T1000 (cell line): Measurements from ENCODE around the gene OR2T1.
"Not testable (repeated sequence)": the region's sequence is repeated elsewhere in the genome, so short reads cannot be mapped to it uniquely, and the experiment has no call there.

ENCODE experiments used
- DNase-seq: peaks from one replicate; lab custom pipeline; 2025; ENCODE audit warnings: mixed read lengths; lab: John Stamatoyannopoulos, UW

OR2T1 gene, protein sequence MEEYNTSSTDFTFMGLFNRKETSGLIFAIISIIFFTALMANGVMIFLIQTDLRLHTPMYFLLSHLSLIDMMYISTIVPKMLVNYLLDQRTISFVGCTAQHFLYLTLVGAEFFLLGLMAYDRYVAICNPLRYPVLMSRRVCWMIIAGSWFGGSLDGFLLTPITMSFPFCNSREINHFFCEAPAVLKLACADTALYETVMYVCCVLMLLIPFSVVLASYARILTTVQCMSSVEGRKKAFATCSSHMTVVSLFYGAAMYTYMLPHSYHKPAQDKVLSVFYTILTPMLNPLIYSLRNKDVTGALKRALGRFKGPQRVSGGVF

DNA sequence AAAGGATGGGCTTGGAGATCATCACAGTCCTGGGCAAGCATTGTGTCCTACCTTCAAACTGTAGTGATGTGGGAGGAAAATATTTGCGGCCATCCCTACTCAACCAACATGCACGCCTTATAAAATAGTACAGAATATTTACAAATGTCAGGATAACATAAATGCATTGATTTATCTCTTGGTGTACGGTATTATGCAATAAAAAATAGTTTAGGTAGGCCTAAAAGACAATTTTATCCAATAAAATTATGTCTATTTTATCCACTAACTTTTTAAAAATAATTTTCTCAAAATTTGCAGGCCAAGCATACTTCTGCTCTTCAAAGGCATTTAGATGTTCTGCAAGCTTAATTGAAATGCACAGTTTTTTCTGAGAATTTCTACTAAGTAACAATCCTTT lies at the start of gene OR2T1:
TSS of gene OR2T1 (plus strand) at position 301 of the 400 bp plus-strand sequence. CDS start 3,100 bp downstream, outside the sequence.
- DNase-seq = no peak

DNA sequence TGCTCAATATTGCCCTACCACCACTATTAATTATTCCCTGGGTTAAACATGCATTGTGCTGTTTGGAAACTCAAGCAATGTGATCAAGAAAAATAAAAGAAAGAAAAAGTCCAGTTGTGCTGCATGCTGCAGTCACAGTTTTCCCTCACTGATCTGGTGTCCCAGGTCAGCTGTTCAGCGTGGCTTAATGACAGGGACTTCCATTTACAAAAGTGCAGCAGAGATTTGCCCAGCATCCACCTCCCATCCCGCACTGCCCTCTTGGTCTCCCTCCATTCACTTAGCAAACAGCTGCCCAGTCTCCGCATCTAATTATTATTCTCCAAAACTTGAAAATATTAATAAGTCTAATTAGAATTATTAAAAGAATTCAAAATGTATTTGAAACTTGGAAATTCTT lies 43.4 kb upstream of the OR2T1 start:
- DNase-seq = no peak

DNA sequence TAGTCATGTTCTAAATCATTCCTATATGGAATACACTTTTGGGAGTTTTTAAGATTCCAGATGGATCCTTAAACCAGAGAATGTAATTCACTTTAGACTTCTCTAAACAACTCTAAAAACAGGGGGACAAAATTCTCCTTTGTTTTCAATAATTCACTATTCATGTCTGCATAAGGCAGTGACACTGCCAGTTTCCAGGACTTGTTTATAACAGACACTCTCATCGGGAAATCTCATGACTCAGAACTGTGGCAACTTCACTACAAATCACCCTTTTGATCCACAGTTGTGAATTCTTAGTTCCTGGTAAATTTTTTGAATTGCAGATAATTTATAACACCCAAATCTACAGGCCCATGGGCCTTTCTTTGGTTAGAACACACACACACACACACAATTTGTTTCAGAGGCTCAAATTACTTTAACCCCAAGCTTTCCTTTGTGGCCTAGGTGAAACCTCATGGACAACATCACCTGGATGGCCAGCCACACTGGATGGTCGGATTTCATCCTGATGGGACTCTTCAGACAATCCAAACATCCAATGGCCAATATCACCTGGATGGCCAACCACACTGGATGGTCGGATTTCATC lies 41.6 kb upstream of the OR2T1 start, which contains the start of gene OR2T4:
TSS of gene OR2T4 (plus strand) at position 545 of the 595 bp plus-strand sequence. CDS start at position 545, 0 bp downstream.
- no peak for DNase-seq

DNA sequence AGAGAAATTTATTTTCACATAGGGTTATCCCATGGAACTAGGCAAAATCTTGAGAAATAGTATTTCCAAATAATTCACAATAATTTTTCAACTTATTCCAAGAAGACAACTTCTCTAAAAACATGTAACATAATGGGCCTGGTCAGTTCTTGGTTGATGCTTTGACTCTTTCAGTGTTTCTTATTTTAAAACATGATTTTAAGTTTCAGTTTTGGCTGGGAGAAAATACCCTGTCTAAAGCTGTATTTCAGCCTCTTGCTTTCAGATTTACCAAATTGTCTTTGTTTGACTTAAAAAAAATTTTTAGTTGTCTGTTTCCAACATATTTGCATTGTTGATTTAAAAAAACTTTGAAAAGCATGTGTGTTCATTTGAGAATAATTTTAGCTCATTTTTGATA lies 36.2 kb upstream of the OR2T1 start:
- DNase-seq = no peak

DNA sequence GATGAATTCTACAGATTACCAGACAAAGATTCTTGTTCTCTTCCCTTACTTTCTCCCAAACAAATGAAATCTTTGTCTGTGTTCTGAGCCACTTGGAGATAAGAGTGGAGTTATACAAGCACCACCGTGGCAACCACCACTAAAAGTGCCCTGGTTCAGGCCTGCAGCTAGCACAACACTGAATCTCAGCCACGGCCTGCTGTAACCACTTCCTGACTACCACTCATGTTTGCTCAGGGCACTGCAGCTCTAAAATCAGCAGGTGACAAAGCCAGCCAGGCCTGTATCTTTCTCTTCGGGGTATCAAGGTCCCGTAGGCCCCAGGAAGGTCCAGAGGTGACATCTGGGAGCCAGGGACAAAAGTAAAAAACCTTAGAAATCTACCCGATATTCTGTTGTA lies 30.5 kb upstream of the OR2T1 start:
- no peak for DNase-seq

DNA sequence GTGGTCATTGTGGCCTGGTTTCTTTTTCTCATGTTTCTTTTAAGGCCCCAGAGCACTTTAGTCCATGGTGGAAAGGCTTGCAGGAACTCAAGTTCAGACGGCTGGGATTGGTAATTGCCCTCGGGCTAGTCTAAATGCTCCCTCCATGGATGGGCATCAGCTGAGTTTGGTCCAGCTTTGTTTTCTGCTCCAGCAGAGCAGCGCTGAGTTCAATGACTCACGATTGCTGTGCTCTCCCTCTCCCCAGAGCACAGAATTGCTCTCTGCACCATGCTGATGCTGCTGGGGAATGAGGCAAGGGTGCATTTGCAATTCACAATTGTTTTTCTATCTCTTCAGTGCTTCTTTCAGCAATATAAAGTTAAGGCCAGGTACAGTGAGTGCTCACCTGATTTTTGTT lies 29.1 kb upstream of the OR2T1 start:
- DNase-seq = peak; percentile 16

DNA sequence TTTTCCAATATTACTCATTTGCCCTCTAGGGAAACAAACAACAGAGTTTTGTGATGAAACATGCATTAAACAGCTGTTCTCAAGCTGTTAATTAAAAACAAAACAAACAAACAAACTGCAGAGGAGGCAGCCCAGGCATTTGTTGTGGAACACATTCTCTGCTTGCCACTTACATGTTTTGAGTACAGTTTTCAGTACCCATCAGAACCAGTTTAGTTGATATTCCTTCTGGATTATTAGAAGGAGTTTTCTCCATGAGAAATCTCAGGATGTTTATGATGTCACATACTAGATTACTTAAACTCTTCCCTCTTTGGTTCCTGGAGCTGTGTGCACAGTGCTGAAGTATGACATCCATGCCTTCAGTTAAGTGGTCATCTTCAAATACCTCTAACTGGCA lies 27.4 kb upstream of the OR2T1 start, which contains the start of gene OR2T6:
TSS of gene OR2T6 (plus strand) at position 301 of the 400 bp plus-strand sequence. CDS start 11,863 bp downstream, outside the sequence.
- DNase-seq = no peak

DNA sequence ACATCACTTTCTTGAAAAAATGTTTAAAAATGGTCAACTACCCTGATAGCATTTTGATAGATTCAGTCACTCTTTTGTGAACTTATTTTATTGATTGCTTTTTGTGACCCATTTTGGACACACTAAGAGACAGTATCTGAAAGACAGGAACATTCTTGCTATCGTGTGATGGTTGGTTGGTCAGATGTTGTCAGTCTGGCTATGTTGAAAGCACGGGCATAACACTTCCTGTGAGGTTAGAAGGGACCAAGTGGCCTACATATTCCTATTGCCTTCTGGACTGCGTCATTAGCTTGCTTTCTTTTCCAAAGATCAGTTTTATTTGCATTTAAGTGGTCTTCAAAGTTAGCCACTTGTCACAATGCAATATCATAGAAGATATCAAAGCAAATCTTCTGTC lies 25.9 kb upstream of the OR2T1 start:
- DNase-seq = no peak

DNA sequence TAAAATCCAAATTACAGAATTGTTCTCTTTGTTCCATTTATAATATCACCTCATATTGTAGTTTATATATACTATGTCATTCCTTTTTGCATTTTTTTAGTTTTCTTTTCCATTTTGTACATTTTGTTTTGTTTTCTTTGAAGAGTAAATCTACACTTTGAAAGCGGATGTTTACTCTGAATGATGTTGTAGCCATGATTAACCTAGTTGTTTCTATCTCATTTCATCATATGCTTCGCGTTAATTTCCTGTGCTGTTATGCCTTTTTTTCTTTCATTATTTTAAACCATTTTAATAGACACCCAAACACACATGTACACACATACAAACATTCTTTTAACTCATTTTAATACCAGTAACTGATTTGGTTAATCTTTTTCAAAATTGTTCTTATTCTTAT lies 22.0 kb upstream of the OR2T1 start:
- DNase-seq = no peak

DNA sequence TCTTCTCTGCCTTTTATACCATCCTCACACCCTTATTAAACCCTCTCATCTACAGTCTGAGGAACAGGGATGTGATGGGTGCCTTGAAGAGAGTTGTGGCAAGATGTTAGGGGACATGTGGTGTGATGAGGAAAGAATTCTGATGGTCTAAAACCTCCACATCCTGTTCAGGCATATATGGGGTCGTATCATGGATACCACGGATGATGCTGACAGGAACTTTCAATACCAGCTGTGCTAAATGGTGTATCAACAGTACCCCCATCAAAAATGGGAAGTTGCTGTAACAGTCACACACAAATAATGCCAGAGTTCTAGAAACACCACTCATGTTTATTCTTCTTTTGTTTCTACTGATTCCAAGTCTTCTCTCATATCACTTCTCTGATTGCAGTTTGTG lies 14.4 kb upstream of the OR2T1 start:
- DNase-seq = no peak

DNA sequence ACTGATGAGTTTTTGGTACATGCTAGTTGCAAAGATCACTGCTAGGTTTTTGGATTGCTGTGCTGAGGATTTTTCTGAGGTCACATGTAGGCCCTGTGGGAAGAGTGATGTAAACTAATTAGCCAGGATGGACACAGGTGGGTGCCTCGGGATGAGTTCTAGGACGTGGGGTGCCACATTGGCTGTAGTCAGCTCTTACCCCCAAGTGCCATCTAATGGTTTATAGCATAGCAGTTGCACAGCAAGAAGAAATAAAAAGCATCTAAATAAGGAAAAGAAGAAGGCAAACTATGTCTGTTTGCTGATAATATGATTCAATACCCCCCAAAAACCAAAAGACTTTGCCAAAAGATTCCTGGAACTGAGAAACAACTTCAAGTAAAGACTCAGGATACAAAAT lies 9.8 kb upstream of the OR2T1 start:
- DNase-seq = no peak

DNA sequence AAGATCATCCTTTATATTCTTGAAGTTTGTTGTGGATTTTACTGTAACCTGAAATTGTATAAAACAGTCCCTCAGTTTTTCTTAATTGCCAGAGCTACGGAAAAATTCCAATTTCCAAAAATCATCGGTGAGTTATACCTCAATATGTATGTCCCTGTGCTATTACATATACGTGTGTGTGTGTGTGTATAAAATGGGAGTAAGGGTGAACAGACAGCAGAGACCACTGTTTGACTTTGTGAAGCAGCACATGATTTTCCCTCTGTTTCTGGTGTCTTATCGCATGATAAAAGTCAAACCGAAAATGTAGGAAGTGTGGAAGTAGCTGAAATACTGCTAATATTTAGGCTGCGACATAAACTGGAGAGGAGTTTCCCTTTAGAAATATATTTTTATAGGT lies 1.2 kb downstream of the OR2T1 start:
- DNase-seq = peak; percentile 7

DNA sequence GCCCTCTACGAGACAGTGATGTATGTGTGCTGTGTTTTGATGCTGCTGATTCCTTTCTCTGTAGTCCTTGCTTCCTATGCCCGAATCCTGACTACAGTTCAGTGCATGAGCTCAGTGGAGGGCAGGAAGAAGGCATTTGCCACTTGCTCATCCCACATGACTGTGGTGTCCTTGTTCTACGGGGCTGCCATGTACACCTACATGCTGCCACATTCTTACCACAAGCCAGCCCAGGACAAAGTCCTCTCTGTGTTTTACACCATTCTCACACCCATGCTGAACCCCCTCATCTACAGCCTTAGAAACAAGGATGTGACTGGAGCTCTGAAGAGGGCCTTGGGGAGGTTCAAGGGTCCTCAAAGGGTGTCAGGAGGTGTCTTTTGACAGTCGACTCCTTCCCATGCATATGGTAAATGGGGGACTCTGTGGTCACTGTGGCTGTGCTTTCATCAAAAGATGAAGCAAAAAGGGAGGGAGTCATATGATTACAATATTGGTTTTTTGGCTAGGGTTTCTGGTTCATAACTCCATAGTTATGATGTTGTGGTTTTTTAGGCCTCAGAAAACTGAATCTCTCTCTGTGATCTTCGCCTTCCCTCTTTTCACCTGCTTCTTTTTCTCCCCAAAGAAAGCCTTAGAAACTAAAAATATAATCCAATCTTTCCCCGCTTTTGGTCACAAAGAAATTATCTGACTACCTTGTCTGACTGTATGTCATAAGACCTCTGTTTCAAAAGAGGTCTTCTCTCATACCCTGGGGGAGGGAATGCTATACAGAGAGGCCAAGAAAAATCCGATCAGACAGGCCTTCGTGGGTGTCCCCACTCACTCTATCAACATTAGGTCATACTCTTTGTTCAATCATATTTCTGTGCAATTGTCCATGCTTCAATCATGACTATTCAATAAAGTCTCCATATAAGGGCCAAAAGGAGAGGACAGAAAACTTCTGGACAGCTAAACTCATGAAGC lies 4.2 kb downstream of the OR2T1 start:
- DNase-seq = no peak

DNA sequence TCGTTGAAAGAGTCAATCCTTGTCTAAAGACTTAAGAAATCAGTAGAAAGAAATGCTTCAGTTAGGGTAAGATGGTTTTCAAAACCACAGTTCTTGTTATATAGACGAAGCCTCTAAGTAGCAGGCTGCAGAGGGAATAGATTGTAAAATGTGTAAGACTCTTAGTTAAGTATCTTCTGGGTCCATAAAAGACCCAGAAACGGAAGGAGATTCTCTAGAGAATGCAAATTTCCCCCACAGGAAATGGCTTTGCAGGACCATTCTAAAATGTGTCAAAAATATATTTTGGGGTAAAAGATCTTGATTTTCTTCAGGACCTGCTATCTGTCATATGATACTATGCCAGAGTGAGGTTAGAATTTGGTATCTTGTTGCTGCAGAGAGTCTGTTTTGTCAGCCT lies 13.4 kb downstream of the OR2T1 start:
- DNase-seq = no peak

DNA sequence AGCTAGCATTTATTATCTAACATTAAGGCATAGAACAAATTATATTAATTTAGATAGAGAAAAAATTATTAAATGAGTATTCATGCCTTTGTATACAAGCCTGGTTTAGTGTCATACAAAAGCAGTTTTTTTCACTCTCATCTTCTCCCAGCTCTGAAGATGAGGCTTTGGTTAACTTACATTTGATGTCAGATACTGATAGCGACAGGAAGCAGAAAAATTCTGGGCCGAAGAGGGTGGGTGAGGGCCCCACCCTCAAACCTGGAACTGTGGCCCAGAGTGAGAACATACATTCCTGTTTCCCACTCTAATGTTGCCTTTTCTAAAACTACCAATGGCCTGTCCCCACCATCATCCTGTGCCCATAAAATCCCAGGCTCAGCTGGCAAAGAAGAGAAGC lies 15.0 kb downstream of the OR2T1 start:
- no peak for DNase-seq

DNA sequence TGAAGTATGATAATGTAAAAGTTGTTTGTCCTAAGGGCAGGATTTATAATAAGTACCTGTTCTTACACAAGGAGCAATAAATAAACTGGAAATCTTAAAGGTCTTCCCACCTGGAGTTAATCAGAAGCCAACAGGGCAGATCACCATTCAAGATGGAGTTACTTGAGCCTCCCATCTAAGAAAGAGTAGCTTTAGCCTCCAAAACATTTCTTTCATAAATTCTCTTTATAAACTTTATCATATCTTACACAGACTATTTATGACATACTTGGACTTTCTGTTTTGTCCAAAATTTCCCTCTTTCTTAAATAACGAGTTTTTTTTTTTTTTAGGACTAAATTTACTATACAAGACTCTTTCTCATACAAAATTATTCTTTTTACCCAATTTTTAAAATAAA lies 18.5 kb downstream of the OR2T1 start:
- no peak for DNase-seq

DNA sequence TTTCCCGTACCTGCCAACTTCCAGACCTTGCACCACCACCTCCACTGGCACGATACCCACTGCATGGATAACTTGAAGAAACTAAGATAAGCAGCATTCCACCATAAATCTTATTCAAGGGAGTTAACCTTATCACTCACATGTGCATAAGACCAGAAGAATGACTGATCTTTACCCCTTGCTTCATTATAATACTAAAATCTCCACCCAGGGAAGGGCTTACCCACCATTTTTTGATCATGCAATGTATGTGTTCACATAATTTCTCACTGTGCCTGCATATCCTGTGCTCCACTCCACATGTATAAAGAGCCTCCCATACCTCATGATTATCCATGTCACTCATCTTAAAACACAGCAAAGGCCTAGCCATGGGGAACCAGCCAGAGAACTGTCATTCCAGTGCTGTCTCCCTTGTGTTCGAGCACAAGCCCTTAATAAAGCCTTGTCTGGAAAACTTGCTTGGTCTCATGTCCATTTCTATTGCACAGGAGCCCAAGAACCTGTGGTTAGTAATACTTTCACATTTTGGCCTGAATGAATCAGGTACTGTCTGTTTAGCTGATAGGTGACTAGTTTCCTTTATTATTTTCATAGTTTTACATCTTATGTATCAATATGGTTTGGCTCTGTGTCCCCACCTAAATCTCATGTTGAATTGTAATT lies 24.8 kb downstream of the OR2T1 start:
- not testable (repeated sequence) for DNase-seq

DNA sequence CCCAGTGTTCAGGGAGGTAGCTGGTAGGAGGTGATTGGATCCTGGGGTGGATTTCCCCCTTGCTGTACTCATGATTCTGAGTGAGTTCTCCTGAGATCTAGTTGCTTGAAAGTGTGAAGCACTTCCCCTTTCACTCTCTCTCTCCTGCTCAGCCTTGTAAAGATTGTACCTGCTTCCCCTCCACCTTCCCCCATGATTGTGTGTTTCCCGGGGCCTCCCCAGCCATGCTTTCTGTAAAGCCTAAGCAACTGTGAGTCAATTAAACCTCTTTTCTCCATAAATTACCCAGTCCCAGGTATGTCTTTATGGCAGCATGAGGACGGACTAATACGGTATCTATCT lies 25.3 kb downstream of the OR2T1 start:
- not testable (repeated sequence) for DNase-seq

DNA sequence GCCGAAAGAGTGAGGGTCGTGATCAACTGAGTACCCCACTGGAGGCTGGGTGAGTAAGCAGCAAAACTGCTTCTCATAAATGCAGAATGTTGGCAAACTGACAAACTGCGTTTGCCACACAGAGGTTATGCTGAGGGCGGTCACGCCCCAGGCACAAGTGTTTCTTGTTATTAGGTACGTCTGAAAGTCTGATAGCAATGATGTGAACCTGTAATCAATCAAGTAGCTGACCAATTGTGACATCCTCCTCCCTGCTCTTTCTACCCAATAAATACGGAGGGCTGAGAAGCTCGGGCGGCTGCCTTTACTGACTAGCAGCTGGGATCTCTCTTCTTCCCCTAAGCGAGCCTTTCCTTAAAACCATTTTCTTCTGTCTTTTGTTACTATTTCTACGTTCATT lies 28.8 kb downstream of the OR2T1 start:
- not testable (repeated sequence) for DNase-seq

DNA sequence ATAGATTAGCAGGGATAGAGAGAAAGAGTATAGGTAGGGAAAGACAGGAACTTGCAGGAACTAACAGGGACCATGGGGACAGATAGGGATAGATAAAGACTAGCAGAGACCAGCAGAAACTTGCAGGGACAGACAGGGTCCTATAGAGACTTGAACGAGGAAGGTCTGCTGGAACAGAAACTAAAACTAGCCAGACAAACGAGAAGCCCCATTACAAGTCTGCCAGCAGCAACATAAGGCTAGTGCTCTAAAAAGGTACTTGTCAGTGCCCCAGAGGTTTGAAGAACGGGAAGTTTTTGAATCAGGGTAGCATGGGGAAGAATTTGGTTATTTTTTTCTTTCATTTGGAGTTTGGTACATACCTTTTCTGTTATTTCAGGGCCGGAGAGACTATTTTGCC lies 29.4 kb downstream of the OR2T1 start:
- DNase-seq = not testable (repeated sequence)

DNA sequence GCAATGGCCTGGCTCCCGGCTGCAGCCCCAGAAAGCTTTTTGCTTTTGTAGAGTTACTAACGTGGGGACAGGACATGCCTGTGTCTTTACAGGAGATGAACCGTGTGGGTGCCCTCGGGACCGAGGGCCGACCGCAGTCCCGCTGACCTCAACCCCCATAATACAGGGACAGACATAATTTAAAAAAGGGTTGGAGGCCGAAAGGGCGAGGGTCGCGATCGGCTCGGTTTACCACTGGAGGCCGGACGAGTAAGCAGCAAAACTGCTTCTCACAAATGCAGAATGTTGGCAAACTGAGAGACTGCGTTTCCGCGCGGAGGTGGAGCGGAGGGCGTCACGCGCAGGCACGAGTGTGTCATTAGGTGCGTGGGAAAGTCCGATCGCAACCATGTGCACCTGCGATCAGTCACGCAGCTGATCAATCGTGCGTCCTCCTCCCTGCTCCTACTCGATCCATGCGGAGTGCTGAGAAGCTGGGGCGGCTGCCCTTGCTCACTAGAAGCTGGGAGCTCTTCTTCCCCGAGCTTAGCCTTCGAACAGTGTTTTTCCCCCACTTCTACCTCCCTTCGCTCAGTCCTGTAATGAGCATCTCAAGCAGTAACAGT lies 31.1 kb downstream of the OR2T1 start:
- not testable (repeated sequence) for DNase-seq

DNA sequence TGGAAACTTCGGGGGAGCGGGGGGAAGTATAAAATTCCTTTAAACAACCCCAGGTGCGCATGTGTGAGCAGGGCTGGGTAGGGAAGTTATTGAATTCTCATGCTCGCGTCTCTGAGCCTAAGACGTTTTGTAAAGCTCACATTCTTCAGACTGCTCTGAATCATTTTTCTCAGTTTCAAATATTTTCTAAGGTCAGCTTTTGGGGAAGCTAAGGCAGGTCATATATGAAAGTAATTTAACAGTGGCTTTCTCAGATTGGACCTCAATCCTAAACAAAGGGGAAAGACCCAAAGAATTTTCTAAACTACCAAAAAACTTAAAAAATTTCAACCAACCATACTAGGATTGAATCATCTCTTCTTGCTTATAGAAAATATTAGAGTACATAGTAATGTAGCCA lies 32.1 kb downstream of the OR2T1 start:
- DNase-seq = not testable (repeated sequence)
